ENCODE measurements around the gene MORC1.
"Not testable (repeated sequence)": the region's sequence is repeated elsewhere in the genome, so short reads cannot be mapped to it uniquely, and the experiment has no call there.

MORC1 gene

GRCh38 chr3:109117939-109118338, at the start of gene MORC1:
Gene MORC1, minus strand, starts transcription at chr3:109118134. Its CDS starts 75 bp downstream, at chr3:109118059.
- DNase-seq (ENCODE audit: low read depth in 2 of 2) = no peak

- DNase-seq (ENCODE audit: low read depth in 2 of 2) = no peak
These were observed 48.0 kb upstream of the MORC1 start for GRCh38 chr3:109165905-109166304.

GRCh38 chr3:109161487-109162123, 43.7 kb upstream of the MORC1 start:
- DNase-seq (ENCODE audit: low read depth in 2 of 2) = no peak

GRCh38 chr3:109155828-109156227, 37.9 kb upstream of the MORC1 start:
- DNase-seq (ENCODE audit: low read depth in 2 of 2) = no peak

- DNase-seq (ENCODE audit: low read depth in 2 of 2) = no peak
These were observed 37.0 kb upstream of the MORC1 start for GRCh38 chr3:109154979-109155378.

GRCh38 chr3:109152320-109152719, 34.4 kb upstream of the MORC1 start:
- DNase-seq (ENCODE audit: low read depth in 2 of 2) = no peak

GRCh38 chr3:109149078-109149477, 31.1 kb upstream of the MORC1 start:
- no peak for DNase-seq (ENCODE audit: low read depth in 2 of 2)

- no peak for DNase-seq (ENCODE audit: low read depth in 2 of 2)
These were observed 25.7 kb upstream of the MORC1 start for GRCh38 chr3:109143646-109144045.

GRCh38 chr3:109140318-109140717, 22.4 kb upstream of the MORC1 start:
- DNase-seq (ENCODE audit: low read depth in 2 of 2) = no peak

- no peak for DNase-seq (ENCODE audit: low read depth in 2 of 2)
These were observed 19.8 kb upstream of the MORC1 start for GRCh38 chr3:109137761-109138160.

GRCh38 chr3:109136523-109136922, 18.6 kb upstream of the MORC1 start, which contains the start of gene C3orf85:
Gene C3orf85, plus strand, starts transcription at chr3:109136719. Its CDS starts 129 bp downstream, at chr3:109136848.
- no peak for DNase-seq (ENCODE audit: low read depth in 2 of 2)

- DNase-seq (ENCODE audit: low read depth in 2 of 2) = not testable (repeated sequence)
These were observed 15.5 kb upstream of the MORC1 start for GRCh38 chr3:109133474-109133816.

GRCh38 chr3:109132801-109133473, 15.0 kb upstream of the MORC1 start:
- no peak for DNase-seq (ENCODE audit: low read depth in 2 of 2)

GRCh38 chr3:109131276-109131675, 13.3 kb upstream of the MORC1 start:
- no peak for DNase-seq (ENCODE audit: low read depth in 2 of 2)

- DNase-seq (ENCODE audit: low read depth in 2 of 2) = no peak
These were observed 9.6 kb upstream of the MORC1 start for GRCh38 chr3:109127553-109127952.

- DNase-seq (ENCODE audit: low read depth in 2 of 2) = no peak
These were observed 8.0 kb upstream of the MORC1 start for GRCh38 chr3:109125902-109126301.

GRCh38 chr3:109122690-109123089, 4.8 kb upstream of the MORC1 start:
- DNase-seq (ENCODE audit: low read depth in 2 of 2) = no peak

- DNase-seq (ENCODE audit: low read depth in 2 of 2) = no peak
These were observed 650 bp upstream of the MORC1 start for GRCh38 chr3:109118584-109118983.

- DNase-seq (ENCODE audit: low read depth in 2 of 2) = no peak
These were observed 1.9 kb downstream of the MORC1 start for GRCh38 chr3:109116031-109116430.

- no peak for DNase-seq (ENCODE audit: low read depth in 2 of 2)
These were observed 2.5 kb downstream of the MORC1 start for GRCh38 chr3:109115451-109115850.

GRCh38 chr3:109114746-109115145, 3.2 kb downstream of the MORC1 start:
- DNase-seq (ENCODE audit: low read depth in 2 of 2) = no peak

- DNase-seq (ENCODE audit: low read depth in 2 of 2) = no peak
These were observed 4.8 kb downstream of the MORC1 start for GRCh38 chr3:109112946-109113760.

- DNase-seq (ENCODE audit: low read depth in 2 of 2) = no peak
These were observed 8.4 kb downstream of the MORC1 start for GRCh38 chr3:109109574-109109973.

All from activated CD8-positive, alpha-beta memory T cell treated with anti-CD3 and anti-CD28 coated beads for 4 hours (primary cell).